Tibial nerve (tissue), 4 donors: Measurements from ENCODE around the gene MANBA. TPM values are rescaled to one million over a fixed set of nuclear protein-coding genes. Genes with fewer than 3 reads are reported as not detected.

Source experiments
- DNase-seq, 2 donors: peaks; one replicate each; pipeline ENCODE4 v3.0.0-alpha.2; 2019; ENCODE audit warnings: low spot score in 2 of 2
- H3K27ac ChIP-seq, 4 donors: fragments of 200-600 bp; sonication (generic) in 3 of 4; one replicate each; pipeline ENCODE4 v1.5.1; 2017 to 2019; ENCODE audit warnings: mild to moderate bottlenecking in 1 of 4
- H3K27me3 ChIP-seq, 2 donors: fragments of 200-600 bp; sonication (generic) in 1 of 2; one replicate each; pipeline versions ENCODE4 v1.5.1 to v1.6.0; 2017 to 2019
- H3K36me3 ChIP-seq, 3 donors: fragments of 200-600 bp; sonication (generic); one replicate each; pipeline ENCODE4 v1.5.1; 2018 to 2019
- H3K4me1 ChIP-seq, 4 donors: fragments of 200-600 bp; sonication (generic) in 3 of 4; one replicate each; pipeline ENCODE4 v1.5.1; 2017 to 2019
- H3K4me3 ChIP-seq, 4 donors: fragments of 200-600 bp; sonication (generic) in 3 of 4; one replicate each; pipeline ENCODE4 v1.5.1; 2017 to 2019; ENCODE audit warnings: mild to moderate bottlenecking in 1 of 4, moderate library complexity in 1 of 4
- H3K9me3 ChIP-seq, 4 donors: fragments of 200-600 bp; sonication (generic) in 3 of 4; one replicate each; pipeline ENCODE4 v1.5.1; 2017 to 2019
- CTCF ChIP-seq, 5 experiments: fragments of 200-600 bp in 3 of 5; fragments of 450-650 bp in 2 of 5; sonication (generic) in 3 of 5; IDR thresholded peaks; one replicate each; pipeline ENCODE4 v1.5.1; 2016 to 2019; ENCODE audit warnings: antibody characterized with exemption in 5 of 5, mild to moderate bottlenecking in 3 of 5, moderate library complexity in 2 of 5
- EP300 ChIP-seq, 2 donors: sonication (generic); formaldehyde crosslinking; IDR thresholded peaks; one replicate each; pipeline ENCODE4 v1.6.1; 2017; ENCODE audit warnings: antibody characterized with exemption in 2 of 2, mild to moderate bottlenecking in 1 of 2
- POLR2A ChIP-seq, 2 donors: fragments of 450-650 bp; IDR thresholded peaks; one replicate each; pipeline ENCODE4 v1.6.1; 2017; ENCODE audit warnings: antibody characterized with exemption in 2 of 2, mild to moderate bottlenecking in 2 of 2, moderate library complexity in 2 of 2
- WGBS, 2 donors: methylation state at CpG; one replicate each; pipeline ENCODE4 v1.1.5; 2018; 5-methylcytosine and 5-hydroxymethylcytosine counted together
- total RNA-seq, 4 donors: library from RNA; depleted of rRNA; stranded (reverse); fragments of >200 nt; gene quantifications; one replicate each; pipeline ENCODE4 v1.1.0, GENCODE V29; 2016

MANBA gene
- total RNA-seq, 4 donors from 2014 or later: 26.1 to 38.1 (median 31.9) TPM

DNA sequence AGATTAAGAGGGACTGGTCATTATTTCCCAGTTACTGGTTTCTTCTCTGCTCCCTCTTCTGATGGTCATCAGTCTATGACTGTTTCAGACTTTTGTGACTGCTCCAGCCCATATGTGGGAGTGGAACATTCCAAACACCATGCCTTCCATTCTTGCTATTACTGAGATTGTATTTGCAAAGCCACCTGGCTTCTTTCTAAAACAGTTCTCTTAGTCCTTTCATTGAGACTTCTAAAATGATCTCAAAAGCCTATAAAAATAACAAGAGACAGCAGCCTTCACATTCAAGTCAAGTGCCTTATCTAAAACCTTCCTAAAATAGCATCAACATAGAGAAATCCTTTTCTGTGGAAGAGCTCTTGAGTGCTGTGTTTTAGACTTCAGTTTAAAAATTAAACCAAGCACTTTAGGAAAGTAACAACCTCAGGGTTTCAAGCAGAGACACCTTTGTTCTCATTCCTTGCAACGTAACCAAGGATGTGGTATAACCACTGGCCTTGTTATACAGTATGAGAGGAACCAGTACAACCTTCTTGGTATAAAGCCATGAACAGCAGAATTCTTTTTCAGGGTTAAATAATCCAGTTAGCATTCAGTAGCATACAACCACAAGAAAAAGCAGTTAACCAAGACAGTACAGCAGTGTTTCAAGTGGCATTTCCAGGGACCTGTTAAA, 162.5 kb downstream of the MANBA start:
- Histone ChIP-seq H3K4me1 (no peaks in the 10 kb centered on the region), H3K36me3 (peaks cover 0 to 97% (median 0%) of the 10 kb centered on the region in 3 donors), H3K27ac (no peak overlapping the region), H3K4me3 (no peak overlapping the region), H3K27me3 (no peaks in the 10 kb centered on the region), H3K9me3 (no peaks in the 10 kb centered on the region)
- 87 to 96% methylated on average over 1 of the region's 1 CpG for WGBS, 2 donors
- TF ChIP-seq EP300 (IDR thresholded peaks at IDR 0.05) (no peak), CTCF (IDR thresholded peaks at IDR 0.05) (no peak), POLR2A (IDR thresholded peaks at IDR 0.05) (no peak)
- DNase-seq: no peak

DNA sequence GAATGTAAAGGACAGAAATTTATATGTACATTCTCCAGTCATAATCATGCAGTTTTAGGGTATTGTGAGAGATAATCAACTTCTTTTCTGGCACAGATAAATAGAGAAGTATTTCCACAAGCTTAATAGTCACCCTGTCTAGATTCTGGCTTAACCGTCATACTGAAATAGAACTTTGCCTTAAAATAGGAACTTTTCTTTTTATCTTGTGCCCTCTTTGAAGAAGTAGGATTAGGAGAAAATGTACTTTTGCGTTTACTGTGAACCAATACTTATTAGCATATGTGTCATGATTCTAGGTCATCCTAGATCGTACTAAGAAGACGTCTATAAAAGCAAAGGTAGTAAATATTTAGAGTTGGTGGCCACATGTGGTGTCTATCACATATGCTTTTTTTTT, 164.2 kb downstream of the MANBA start:
- no peaks in the 10 kb centered on the region for H3K27me3 ChIP-seq
- no peak overlapping the region for H3K27ac ChIP-seq
- no peaks in the 10 kb centered on the region for H3K4me1 ChIP-seq
- peaks cover 0 to 86% (median 0%) of the 10 kb centered on the region in 3 donors for H3K36me3 ChIP-seq
- no peak for TF ChIP-seq CTCF (IDR thresholded peaks at IDR 0.05)
- no peak for TF ChIP-seq EP300 (IDR thresholded peaks at IDR 0.05)
- TF ChIP-seq POLR2A (IDR thresholded peaks at IDR 0.05): no peak
- H3K4me3 ChIP-seq: no peak overlapping the region
- DNase-seq: no peak
- 83 to 87% methylated on average over 4 of the region's 4 CpGs for WGBS, 2 donors
- H3K9me3 ChIP-seq: peaks cover 0 to 2% (median 0%) of the 10 kb centered on the region in 4 donors

- TF ChIP-seq EP300 (IDR thresholded peaks at IDR 0.05): no peak
- no peak for TF ChIP-seq CTCF (IDR thresholded peaks at IDR 0.05)
- Histone ChIP-seq H3K27me3 (no peaks in the 10 kb centered on the region), H3K9me3 (peaks cover 0 to 12% (median 1%) of the 10 kb centered on the region in 4 donors), H3K4me1 (no peaks in the 10 kb centered on the region), H3K36me3 (peaks cover 0 to 86% (median 0%) of the 10 kb centered on the region in 3 donors), H3K4me3 (no peak overlapping the region), H3K27ac (no peak overlapping the region)
- 80 to 86% methylated on average over 2 of the region's 2 CpGs for WGBS, 2 donors
- no peak for DNase-seq
Measured at GRCh38 chr4:102594000-102594399, 166.8 kb downstream of the MANBA start.

DNA sequence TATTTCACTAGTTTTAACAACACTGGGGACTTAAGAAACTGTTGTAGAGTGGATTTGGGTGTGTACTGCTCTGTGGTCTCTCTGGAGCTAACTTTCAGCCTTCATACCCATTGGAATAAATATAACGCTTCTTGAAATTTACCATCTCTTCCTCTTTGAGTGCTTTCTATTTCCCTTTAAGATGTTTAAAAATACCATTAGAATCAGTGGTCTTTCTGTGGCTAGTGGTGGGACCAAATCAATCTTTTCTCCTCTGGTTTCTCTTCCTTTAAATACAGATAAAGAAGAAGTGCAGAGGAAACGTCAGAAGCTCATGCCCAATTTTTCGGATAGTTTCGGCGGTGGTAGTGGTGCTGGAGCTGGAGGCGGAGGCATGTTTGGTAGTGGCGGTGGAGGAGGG, 167.6 kb downstream of the MANBA start:
- Histone ChIP-seq H3K9me3 (peaks cover 0 to 12% (median 1%) of the 10 kb centered on the region in 4 donors), H3K36me3 (peaks cover 0 to 78% (median 0%) of the 10 kb centered on the region in 3 donors), H3K4me1 (no peaks in the 10 kb centered on the region), H3K27me3 (no peaks in the 10 kb centered on the region), H3K4me3 (no peak overlapping the region), H3K27ac (no peak overlapping the region)
- DNase-seq: no peak
- TF ChIP-seq CTCF (IDR thresholded peaks at IDR 0.05) (no peak), POLR2A (IDR thresholded peaks at IDR 0.05) (no peak), EP300 (IDR thresholded peaks at IDR 0.05) (no peak)
- 86% methylated on average over 7 of the region's 7 CpGs for WGBS, 2 donors

- DNase-seq: no peak
- no peaks in the 10 kb centered on the region for H3K27me3 ChIP-seq
- peaks cover 0 to 78% (median 0%) of the 10 kb centered on the region in 3 donors for H3K36me3 ChIP-seq
- no peak overlapping the region for H3K27ac ChIP-seq
- TF ChIP-seq CTCF (IDR thresholded peaks at IDR 0.05) (no peak), EP300 (IDR thresholded peaks at IDR 0.05) (no peak), POLR2A (IDR thresholded peaks at IDR 0.05) (no peak)
- no peaks in the 10 kb centered on the region for H3K4me1 ChIP-seq
- peaks cover 0 to 12% (median 1%) of the 10 kb centered on the region in 4 donors for H3K9me3 ChIP-seq
- no peak overlapping the region for H3K4me3 ChIP-seq
Measured at GRCh38 chr4:102592256-102592655, 168.5 kb downstream of the MANBA start.
